Lung (tissue), 12 donors: ENCODE results near the gene MYPN. TPM values are rescaled to one million over a fixed set of nuclear protein-coding genes. Genes with fewer than 3 reads are reported as not detected.
"Not testable (repeated sequence)": the region's sequence is repeated elsewhere in the genome, so short reads cannot be mapped to it uniquely, and the experiment has no call there.

ENCODE experiments used
- ATAC-seq: fragments of 200-7000 bp; cut with Tn5 transposase; one replicate; pipeline ENCODE4 v1.9.1; 2020; ENCODE audit warnings: moderate number of reproducible peaks; ENCODE audit not compliant: insufficient read depth, low FRiP score
- DNase-seq, 3 donors: peaks; one replicate each; pipeline ENCODE4 v3.0.0-alpha.2; 2013 to 2017
- H3K27ac ChIP-seq, 2 donors: one replicate each; pipeline ENCODE4 v1.5.1; 2013; ENCODE audit warnings: mild to moderate bottlenecking in 2 of 2, moderate library complexity in 2 of 2, control low read depth in 1 of 2, inconsistent platforms in 1 of 2, low read depth in 1 of 2, low read length in 1 of 2
- H3K27me3 ChIP-seq, 3 donors: one replicate each; pipeline ENCODE4 v1.5.1; 2013; ENCODE audit warnings: low read length in 2 of 3; ENCODE audit not compliant: control insufficient read depth in 3 of 3, insufficient read depth in 3 of 3
- H3K36me3 ChIP-seq, 4 donors: one replicate each; pipeline ENCODE4 v1.5.1; 2013; ENCODE audit warnings: low read length in 4 of 4, mild to moderate bottlenecking in 1 of 4, moderate library complexity in 1 of 4; ENCODE audit not compliant: control insufficient read depth in 4 of 4, insufficient read depth in 4 of 4
- H3K4me1 ChIP-seq, 5 donors: one replicate each; pipeline ENCODE4 v1.5.1; 2013; ENCODE audit warnings: low read length in 5 of 5, mild to moderate bottlenecking in 2 of 5, moderate library complexity in 1 of 5; ENCODE audit not compliant: control insufficient read depth in 5 of 5, insufficient read depth in 5 of 5
- H3K4me3 ChIP-seq: one replicate; pipeline ENCODE4 v1.5.1; 2013; ENCODE audit warnings: mild to moderate bottlenecking, control low read depth, moderate library complexity
- H3K9ac ChIP-seq, 2 donors: one replicate each; pipeline ENCODE4 v1.5.1; 2013; ENCODE audit warnings: low read length in 2 of 2, control low read depth in 1 of 2; ENCODE audit not compliant: insufficient read depth in 1 of 2
- H3K9me3 ChIP-seq, 4 donors: one replicate each; pipeline ENCODE4 v1.5.1; 2013; ENCODE audit warnings: low read length in 3 of 4, mild to moderate bottlenecking in 1 of 4, moderate library complexity in 1 of 4; ENCODE audit not compliant: control insufficient read depth in 4 of 4, insufficient read depth in 3 of 4
- CTCF ChIP-seq: IDR thresholded peaks from 2 replicates; pipeline ENCODE4 v1.5.1; 2012; ENCODE audit warnings: mild to moderate bottlenecking; ENCODE audit errors: control extremely low read depth, extremely low read depth
- whole genome bisulfite sequencing, 2 donors: extraction: QIAGEN DNeasy Blood & Tissue Kit; methylation state at CpG; one replicate each; pipeline ENCODE4 v1.1.7; 2013; 5-methylcytosine and 5-hydroxymethylcytosine counted together
- polyA plus RNA-seq, 2 donors: library from polyadenylated mRNA; stranded (reverse); fragments of 200-250 nt; gene quantifications; one replicate each; pipeline ENCODE4 v1.2.1, GENCODE V29; 2013
- total RNA-seq, 2 donors: library from RNA; depleted of rRNA in 1 of 2; stranded (reverse); fragments of >200 nt in 1 of 2; gene quantifications; one replicate each; pipeline ENCODE4 v1.2.1, GENCODE V29; 2014 to 2021
- donor health status: control.
- donor health status: control.
- donor health status: Bipolar disorder and iron deficiency.
- donor health status: healthy.
- donor health status: DM: yes; HTN: yes; CAD: no.

The MYPN gene
- total and polyA plus RNA-seq, 4 donors = 0.01 to 0.28 (median 0.04) TPM

- no peaks in the 10 kb centered on the region for H3K9me3 ChIP-seq
- H3K27me3 ChIP-seq = peaks cover 0 to 3% (median 0%) of the 10 kb centered on the region in 3 donors
- WGBS, 2 donors = 64 to 81% methylated on average over 2 of the region's 2 CpGs
- no peak overlapping the region for H3K27ac ChIP-seq
- no peak for ATAC-seq
- no peak overlapping the region for H3K4me3 ChIP-seq
- H3K9ac ChIP-seq = no peak overlapping the region
- no peaks in the 10 kb centered on the region for H3K4me1 ChIP-seq
- TF ChIP-seq CTCF = no peak
- no peak for DNase-seq
- H3K36me3 ChIP-seq = no peaks in the 10 kb centered on the region
Measured at GRCh38 chr10:68185085-68185484, 75.8 kb downstream of the MYPN start.

- Histone ChIP-seq H3K9ac (no peak overlapping the region), H3K4me1 (no peaks in the 10 kb centered on the region), H3K4me3 (no peak overlapping the region), H3K27me3 (peaks cover 0 to 3% (median 0%) of the 10 kb centered on the region in 3 donors), H3K27ac (no peak overlapping the region), H3K9me3 (no peaks in the 10 kb centered on the region), H3K36me3 (no peaks in the 10 kb centered on the region)
- ATAC-seq (no peak), DNase-seq (no peak)
- 86 to 93% methylated on average over 6 of the region's 6 CpGs for WGBS, 2 donors
- no peak for TF ChIP-seq CTCF
Measured at GRCh38 chr10:68188835-68189234, 79.5 kb downstream of the MYPN start.

GRCh38 chr10:68192113-68192512 is 82.8 kb downstream of the MYPN start:
- WGBS, 2 donors = 95 to 97% methylated on average over 3 of the region's 3 CpGs
- no peak overlapping the region for H3K27ac ChIP-seq
- no peak for TF ChIP-seq CTCF
- H3K27me3 ChIP-seq = peaks cover 0 to 3% (median 0%) of the 10 kb centered on the region in 3 donors
- peaks cover 0 to 10% (median 0%) of the 10 kb centered on the region in 4 donors for H3K36me3 ChIP-seq
- H3K9ac ChIP-seq = no peak overlapping the region
- no peaks in the 10 kb centered on the region for H3K4me1 ChIP-seq
- no peaks in the 10 kb centered on the region for H3K9me3 ChIP-seq
- ATAC-seq (no peak), DNase-seq (no peak)
- H3K4me3 ChIP-seq = no peak overlapping the region

- no peak overlapping the region for H3K4me3 ChIP-seq
Measured at GRCh38 chr10:68194290-68194689, 85.0 kb downstream of the MYPN start.

GRCh38 chr10:68195776-68196175 is 86.5 kb downstream of the MYPN start:
- not testable (repeated sequence) for H3K4me1 ChIP-seq, H3K4me3 ChIP-seq, H3K9ac ChIP-seq, H3K27ac ChIP-seq, H3K9me3 ChIP-seq, H3K27me3 ChIP-seq, ATAC-seq, DNase-seq
- 91 to 93% methylated on average over 2 of the region's 2 CpGs for WGBS, 2 donors
- peaks cover 0 to 17% (median 0%) of the 10 kb centered on the region in 4 donors for H3K36me3 ChIP-seq

More at GRCh38 chr10:68194290-68194689, 85.0 kb downstream of the MYPN start:
- Histone ChIP-seq H3K27ac (no peak overlapping the region), H3K4me1 (no peaks in the 10 kb centered on the region), H3K9ac (no peak overlapping the region), H3K9me3 (no peaks in the 10 kb centered on the region), H3K27me3 (no peaks in the 10 kb centered on the region), H3K36me3 (peaks cover 0 to 12% (median 0%) of the 10 kb centered on the region in 4 donors)
- WGBS, 2 donors = 75 to 81% methylated on average over 6 of the region's 6 CpGs
- ATAC-seq (no peak), DNase-seq (no peak)
- no peak for TF ChIP-seq CTCF
